CD4-positive, alpha-beta T cell treated with Interleukin-15 for 1 hour (primary cell): ENCODE results near the gene TIMM23B.
A peak's percentile ranks its signal among the peaks of the same experiment; 100 is the strongest.
"Not testable (repeated sequence)": the region's sequence is repeated elsewhere in the genome, so short reads cannot be mapped to it uniquely, and the experiment has no call there.

Experiments used
- DNase-seq: peaks from one replicate; pipeline ENCODE4 v3.0.0-alpha.2; 2020

The TIMM23B gene

GRCh38 chr10:49941447-49942338 lies at the start of gene TIMM23B, which contains the start of gene PARG:
Gene TIMM23B (plus strand): TSS chr10:49942053. CDS start chr10:49942195, 142 bp downstream.
Gene PARG (minus strand): TSS chr10:49942027. CDS start chr10:49941725, 302 bp downstream.
- DNase-seq = peak; percentile 78

- DNase-seq = not testable (repeated sequence)
These were observed 41.9 kb upstream of the TIMM23B start for GRCh38 chr10:49899999-49900398.

DNA sequence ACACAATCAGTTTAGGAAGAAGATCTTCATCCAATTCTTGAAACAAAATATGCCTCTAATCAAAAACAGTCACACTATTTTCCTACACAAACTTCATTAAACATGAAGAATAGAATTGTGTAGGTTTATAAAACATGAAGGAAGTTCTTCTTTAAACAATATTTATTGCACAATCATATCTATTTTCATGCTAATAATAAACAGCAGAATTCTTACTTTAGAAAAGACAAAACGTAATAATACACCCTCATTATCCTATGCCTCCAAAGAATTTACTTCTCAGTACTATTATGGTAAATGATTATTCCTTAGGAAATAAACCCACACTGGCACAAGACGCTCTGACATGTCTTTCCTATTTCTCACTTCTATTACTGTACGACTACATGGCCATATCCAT lies 41.4 kb upstream of the TIMM23B start:
- DNase-seq = not testable (repeated sequence)

DNA sequence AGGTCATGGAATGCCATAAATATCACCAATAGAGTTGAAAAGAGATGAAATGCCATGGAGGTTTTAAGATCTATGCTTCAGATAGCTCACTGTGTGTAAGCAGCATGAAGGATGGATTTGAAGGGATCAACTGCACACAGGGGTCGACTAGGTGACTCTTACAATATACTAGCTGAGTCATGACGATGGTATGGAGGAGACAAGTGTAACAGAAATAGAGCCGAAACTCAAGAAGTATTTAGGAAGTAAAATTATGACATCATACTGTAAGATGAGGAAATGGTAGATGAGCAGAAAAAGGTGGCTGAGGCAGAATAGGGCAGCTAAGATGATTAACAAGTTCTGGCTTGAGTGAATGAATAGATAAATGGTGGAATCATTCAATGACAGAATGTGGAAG lies 38.0 kb upstream of the TIMM23B start:
- DNase-seq = not testable (repeated sequence)

DNA sequence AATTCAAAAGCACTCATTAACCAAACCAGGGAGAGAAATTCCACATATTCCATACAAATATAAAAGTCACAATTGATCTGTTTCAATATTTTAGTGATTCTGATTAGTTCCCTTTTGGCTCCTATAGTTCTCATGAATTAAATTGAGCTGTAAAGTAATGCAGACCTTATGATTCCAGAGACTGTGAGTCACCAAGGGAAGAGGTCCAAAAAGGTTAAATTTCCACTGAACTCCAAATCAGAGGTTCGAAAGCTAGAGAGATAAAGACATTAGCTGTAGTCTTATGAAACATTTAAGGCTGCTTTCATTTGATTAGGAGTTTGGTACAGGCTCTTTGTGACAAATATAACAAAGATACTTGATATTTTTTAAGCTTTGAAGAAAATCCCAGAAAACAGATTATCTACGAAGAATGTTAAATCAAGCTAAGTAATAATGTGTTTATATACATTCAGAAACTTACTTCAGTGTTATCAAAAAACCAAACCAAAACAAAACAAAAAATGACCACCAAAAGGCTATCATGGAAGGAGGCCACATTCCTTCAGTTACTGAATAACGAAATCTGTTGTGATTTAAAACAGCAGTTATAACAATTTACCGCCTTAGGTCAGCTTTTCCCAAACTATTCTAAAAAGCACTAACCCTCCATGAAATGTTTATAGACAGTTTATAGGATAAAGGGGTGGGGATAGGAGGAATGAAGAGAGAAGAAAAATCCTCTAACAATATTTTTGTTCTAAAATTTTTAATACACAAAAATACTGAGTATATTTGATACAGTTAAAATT lies 33.4 kb upstream of the TIMM23B start:
- DNase-seq = not testable (repeated sequence)

DNA sequence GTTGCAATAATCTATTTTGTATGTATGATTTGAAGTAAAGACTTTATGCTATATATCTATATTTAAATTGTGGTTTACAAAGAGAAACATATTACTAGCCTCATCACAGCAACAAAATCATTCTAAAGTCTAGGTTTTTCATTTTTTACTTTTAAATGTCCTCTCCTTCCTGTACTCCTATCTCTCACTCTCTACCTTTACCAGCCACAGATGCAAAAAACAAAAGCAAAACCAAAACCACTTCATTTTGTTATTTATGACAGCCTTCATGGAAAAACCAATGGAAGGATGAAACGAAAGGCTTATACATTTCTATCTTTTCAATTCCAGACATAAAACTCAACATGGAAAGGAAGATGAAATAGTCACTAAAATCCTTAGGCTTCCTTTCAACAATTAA lies 31.6 kb upstream of the TIMM23B start:
- not testable (repeated sequence) for DNase-seq

GRCh38 chr10:49916451-49916850 lies 25.4 kb upstream of the TIMM23B start:
- not testable (repeated sequence) for DNase-seq

GRCh38 chr10:49917927-49918326 lies 23.9 kb upstream of the TIMM23B start:
- not testable (repeated sequence) for DNase-seq

GRCh38 chr10:49922041-49922440 lies 19.8 kb upstream of the TIMM23B start:
- DNase-seq = not testable (repeated sequence)

DNA sequence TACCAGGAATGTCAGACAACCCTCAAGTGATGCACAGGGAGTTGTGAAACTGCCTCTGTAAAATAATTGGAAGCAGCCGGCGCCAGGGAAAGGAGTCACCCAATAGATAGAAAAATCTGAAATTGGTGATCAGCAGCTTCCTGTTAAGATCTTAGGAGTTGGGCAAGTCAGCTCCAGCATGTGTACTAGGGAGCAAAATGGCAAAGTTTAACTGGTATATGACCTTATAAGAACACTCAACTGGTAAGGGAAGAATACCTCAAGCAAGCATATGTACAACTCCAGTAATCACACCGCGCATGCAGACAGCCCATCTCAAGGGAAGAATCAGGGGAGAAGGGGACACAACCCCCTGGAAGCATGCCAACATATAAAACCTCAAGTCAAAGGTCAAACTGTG lies 18.3 kb upstream of the TIMM23B start:
- DNase-seq = not testable (repeated sequence)

DNA sequence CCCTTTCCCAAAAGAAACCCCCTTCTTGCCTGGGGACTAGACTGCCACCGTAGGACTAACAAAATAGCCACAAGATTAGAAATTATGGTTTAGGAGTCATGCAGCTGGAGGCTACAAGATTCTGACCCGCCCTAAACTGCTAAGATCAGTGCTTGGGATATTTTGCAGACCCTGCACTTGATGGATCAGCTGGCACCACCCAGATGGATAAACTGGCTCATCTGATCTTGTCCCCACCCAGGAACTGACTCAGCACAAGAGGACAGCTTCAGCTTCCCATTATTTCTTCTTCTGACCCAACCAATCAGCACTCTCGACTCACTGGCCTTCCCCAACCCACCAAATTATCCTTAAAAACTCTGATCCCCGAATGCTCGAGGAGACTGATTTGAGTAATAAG lies 10.6 kb upstream of the TIMM23B start:
- not testable (repeated sequence) for DNase-seq

GRCh38 chr10:49931959-49932728 lies 9.7 kb upstream of the TIMM23B start:
- not testable (repeated sequence) for DNase-seq

DNA sequence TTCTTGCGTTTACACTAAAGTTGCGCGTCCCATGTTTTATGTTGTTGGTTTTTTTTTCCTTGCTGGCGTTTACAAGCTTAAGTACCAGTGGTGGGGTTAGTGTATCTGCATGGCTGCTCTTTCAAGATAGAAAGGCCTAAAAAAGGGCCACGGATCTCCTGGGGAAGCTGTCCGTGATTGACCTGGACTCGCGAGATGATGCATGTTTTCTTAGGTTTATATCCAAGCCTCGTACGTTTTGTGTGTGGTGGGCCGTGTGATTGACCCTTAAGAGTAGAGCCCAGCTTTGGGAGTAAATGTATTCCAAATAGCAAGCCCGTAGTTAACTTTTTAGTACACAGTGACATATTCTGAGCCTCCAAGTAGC lies 469 bp downstream of the TIMM23B start:
- not testable (repeated sequence) for DNase-seq

DNA sequence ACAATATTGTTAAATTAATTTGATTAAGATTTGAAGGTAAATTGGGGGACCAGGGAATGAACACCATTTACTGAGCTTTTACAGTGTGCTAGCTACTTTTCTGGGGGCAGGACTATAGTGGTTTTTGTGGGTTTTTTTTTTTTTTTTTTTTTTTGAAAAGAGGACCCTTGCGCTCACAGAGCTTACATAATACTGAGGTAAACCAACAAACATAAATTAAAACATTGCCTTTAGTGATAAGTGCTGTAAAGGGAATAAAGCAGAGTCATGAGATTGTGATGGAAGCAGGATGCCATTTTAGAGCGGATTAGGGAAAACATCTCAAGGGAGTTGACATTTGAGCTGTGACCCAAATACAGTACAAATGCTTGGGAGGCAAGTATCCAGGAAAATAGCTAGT lies 1.8 kb downstream of the TIMM23B start:
- DNase-seq = not testable (repeated sequence)

DNA sequence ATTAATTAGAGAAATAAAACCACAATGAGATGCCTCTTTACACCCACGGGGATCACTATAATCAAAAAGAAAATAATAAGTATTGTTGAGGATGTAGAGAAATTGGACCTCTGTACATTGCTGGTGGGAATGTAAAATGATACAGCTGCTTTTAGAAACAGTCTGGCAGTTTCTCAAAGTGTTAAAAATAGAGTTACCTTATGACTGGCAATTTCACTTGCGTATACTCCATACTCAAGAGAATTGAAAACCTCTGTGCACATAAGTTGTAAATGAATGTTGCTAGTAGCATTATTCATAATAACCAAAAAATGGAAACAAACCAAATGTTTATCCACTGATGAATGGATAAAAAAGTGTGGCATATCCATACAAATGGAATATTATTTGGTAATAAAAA lies 6.3 kb downstream of the TIMM23B start:
- not testable (repeated sequence) for DNase-seq

- DNase-seq = not testable (repeated sequence)
These were observed 6.9 kb downstream of the TIMM23B start for GRCh38 chr10:49948737-49949136.

GRCh38 chr10:49952006-49952405 lies 10.2 kb downstream of the TIMM23B start:
- DNase-seq = not testable (repeated sequence)

- DNase-seq = not testable (repeated sequence)
These were observed 11.3 kb downstream of the TIMM23B start for GRCh38 chr10:49953122-49953521.

DNA sequence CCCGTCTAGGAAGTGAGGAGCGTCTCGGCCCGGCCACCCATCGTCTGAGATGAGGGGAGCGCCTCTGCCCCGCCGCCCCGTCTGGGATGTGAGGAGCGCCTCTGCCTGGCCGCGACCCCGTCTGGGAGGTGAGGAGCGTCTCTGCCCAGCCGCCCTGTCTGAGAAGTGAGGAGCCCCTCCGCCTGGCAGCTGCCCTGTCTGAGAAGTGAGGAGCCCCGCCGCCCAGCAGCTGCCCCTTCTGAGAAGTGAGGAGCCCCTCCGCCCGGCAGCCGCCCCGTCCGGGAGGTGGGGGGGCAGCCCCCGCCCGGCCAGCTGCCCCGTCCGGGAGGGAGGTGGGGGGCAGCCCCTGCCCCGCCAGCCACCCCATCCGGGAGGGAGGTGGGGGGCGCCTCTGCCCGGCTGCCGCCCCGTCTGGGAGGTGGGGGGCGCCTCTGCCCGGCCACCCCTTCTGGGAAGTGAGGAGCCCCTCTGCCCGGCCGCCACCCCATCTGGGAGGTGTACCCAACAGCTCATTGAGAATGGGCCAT lies 28.5 kb downstream of the TIMM23B start:
- not testable (repeated sequence) for DNase-seq

- not testable (repeated sequence) for DNase-seq
These were observed 29.6 kb downstream of the TIMM23B start for GRCh38 chr10:49971466-49971865.

DNA sequence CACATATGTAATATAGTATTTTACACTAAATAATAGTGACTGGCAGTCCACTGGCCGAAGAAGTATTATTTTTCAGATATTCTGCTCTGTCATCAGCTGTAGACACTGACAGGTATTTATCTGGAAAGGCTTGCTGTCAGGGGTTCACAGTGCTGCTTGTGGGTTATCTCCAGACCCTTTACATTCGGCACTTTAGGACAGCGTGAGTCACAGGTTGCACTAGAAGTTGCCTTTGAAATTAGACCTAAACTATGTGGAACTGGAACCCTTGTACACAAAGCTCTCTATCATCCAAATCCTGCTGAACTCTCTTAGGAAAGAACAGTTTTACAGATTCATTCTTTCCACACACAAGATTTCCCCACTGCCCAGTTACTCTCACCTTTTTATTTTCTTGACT lies 30.2 kb downstream of the TIMM23B start:
- DNase-seq = not testable (repeated sequence)

DNA sequence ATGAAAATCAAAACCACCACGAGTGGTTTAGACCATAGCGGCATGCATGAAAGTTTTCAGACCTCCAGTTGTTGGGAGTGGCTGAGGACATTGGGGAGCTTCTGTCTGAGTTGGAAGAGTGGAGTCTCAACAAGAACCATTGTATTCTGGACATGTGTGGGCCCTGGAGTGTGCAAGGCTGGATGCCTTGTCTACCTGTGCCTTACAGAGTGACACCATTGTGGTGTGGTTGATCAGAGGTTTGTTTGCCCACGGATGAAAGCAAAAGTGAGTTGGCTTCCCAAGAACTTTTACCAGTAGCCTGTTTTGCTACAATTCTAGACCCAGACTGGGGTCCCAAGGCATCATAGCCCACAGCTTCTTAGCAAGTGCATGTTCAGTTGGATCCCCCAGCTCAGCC lies 35.9 kb downstream of the TIMM23B start:
- DNase-seq = not testable (repeated sequence)
